Gastrocnemius medialis (tissue), 4 donors: ENCODE data around the gene CACNG1. TPM values are rescaled to one million over a fixed set of nuclear protein-coding genes. Genes with fewer than 3 reads are reported as not detected.

Experiments used
- ATAC-seq, 2 donors: fragments of 150-250 bp; one replicate each; pipeline ENCODE4 v1.9.1; 2016
- DNase-seq, 2 donors: peaks; one replicate each; pipeline ENCODE4 v3.0.0-alpha.2; 2019
- H3K27ac ChIP-seq, 4 donors: fragments of 200-600 bp; sonication (generic); 1 replicate in 1 of 4; 2 replicates in 3 of 4; pipeline ENCODE4 v1.5.1; 2016 to 2018; ENCODE audit warnings: mild to moderate bottlenecking in 2 of 4, moderate library complexity in 1 of 4
- H3K27me3 ChIP-seq, 3 donors: fragments of 200-600 bp; sonication (generic) in 2 of 3; 1 replicate in 1 of 3; 2 replicates in 2 of 3; pipeline versions ENCODE4 v1.5.1 to v1.6.0; 2016 to 2019; ENCODE audit warnings: mild to moderate bottlenecking in 1 of 3, moderate library complexity in 1 of 3
- H3K36me3 ChIP-seq, 2 donors: fragments of 200-600 bp; sonication (generic) in 1 of 2; one replicate each; pipeline ENCODE4 v1.5.1; 2017 to 2018
- H3K4me1 ChIP-seq, 2 donors: fragments of 200-600 bp; sonication (generic) in 1 of 2; one replicate each; pipeline ENCODE4 v1.5.1; 2016 to 2017; ENCODE audit warnings: mild to moderate bottlenecking in 2 of 2
- H3K4me3 ChIP-seq, 4 donors: fragments of 200-600 bp; sonication (generic) in 3 of 4; 1 replicate in 1 of 4; 2 replicates in 3 of 4; pipeline ENCODE4 v1.5.1; 2016 to 2019; ENCODE audit warnings: mild to moderate bottlenecking in 2 of 4
- H3K9me3 ChIP-seq, 3 donors: fragments of 200-600 bp; sonication (generic) in 2 of 3; 1 replicate in 1 of 3; 2 replicates in 2 of 3; pipeline ENCODE4 v1.5.1; 2016 to 2019
- CTCF ChIP-seq, 5 experiments: fragments of 450-650 bp in 3 of 5; fragments of 200-600 bp in 2 of 5; sonication (generic) in 2 of 5; IDR thresholded peaks in 4 of 5; conservative IDR thresholded peaks in 1 of 5; 1 replicate in 4 of 5; 2 replicates in 1 of 5; pipeline ENCODE4 v1.5.1; 2016 to 2019; ENCODE audit warnings: antibody characterized with exemption in 5 of 5, mild to moderate bottlenecking in 3 of 5, moderate library complexity in 3 of 5
- POLR2A ChIP-seq, 2 donors: fragments of 450-650 bp; IDR thresholded peaks; one replicate each; pipeline ENCODE4 v1.6.1; 2017; ENCODE audit warnings: antibody characterized with exemption in 2 of 2, mild to moderate bottlenecking in 2 of 2, moderate library complexity in 2 of 2
- in situ Hi-C, 4 donors: fragments of 200-750 bp; cut with MboI; loops; one replicate each; pipeline versions ENCODE4 v1.15.0 to v1.8.0; 2017; ENCODE audit warnings: low sequenced_read_pairs in 4 of 4
- intact Hi-C: fragments of 100-400 bp; cut with DNase I; formaldehyde crosslinking; loops from one replicate; pipeline ENCODE4 v1.15.1; 2023; ENCODE audit warnings: low total_unique reads
- total RNA-seq, 4 donors: library from RNA; depleted of rRNA; stranded (reverse); fragments of >200 nt; gene quantifications; one replicate each; pipeline versions ENCODE4 v1.1.0 to v1.2.3, GENCODE V29; 2016

The CACNG1 gene
- total RNA-seq, 4 donors from 2014 or later, result 120 to 203 (median 154) TPM

- DNase-seq (peak in 1 of 2 donors; percentile 61), ATAC-seq (peak; percentile 76 to 81)
- Histone ChIP-seq H3K36me3 (no peaks in the 10 kb centered on the region), H3K27ac (peak overlapping the region; percentile 51 to 81 (median 62)), H3K27me3 (no peaks in the 10 kb centered on the region), H3K4me1 (peaks cover 0 to 13% of the 10 kb centered on the region in 2 donors), H3K9me3 (no peaks in the 10 kb centered on the region), H3K4me3 (no peak overlapping the region)
- in situ Hi-C loops, result no loop called here
- intact Hi-C loops, result loop anchor here (1.0 kb wide), 1 partner anchor 21 kb away; no protein-coding TSS in a partner anchor
- no peak for TF ChIP-seq POLR2A (IDR thresholded peaks at IDR 0.05)
- TF ChIP-seq CTCF (IDR thresholded peaks at IDR 0.05 in 4 of 5, conservative IDR thresholded peaks at IDR 0.05 in 1 of 5), result no peak
These were observed 22.5 kb upstream of the CACNG1 start for GRCh38 chr17:67021743-67022450.

GRCh38 chr17:67022451-67022810 lies 21.9 kb upstream of the CACNG1 start:
- Histone ChIP-seq H3K36me3 (no peaks in the 10 kb centered on the region), H3K9me3 (no peaks in the 10 kb centered on the region)
- no peak for ATAC-seq

GRCh38 chr17:67024736-67025135 lies 19.6 kb upstream of the CACNG1 start:
- no peak for ATAC-seq

More at GRCh38 chr17:67022451-67022810, 21.9 kb upstream of the CACNG1 start:
- intact Hi-C loops (loop anchor here (1.0 kb wide), 1 partner anchor 21 kb away; no protein-coding TSS in a partner anchor), in situ Hi-C loops (no loop called here)
- Histone ChIP-seq H3K27me3 (no peaks in the 10 kb centered on the region), H3K27ac (peak overlapping the region; percentile 51 to 81 (median 62)), H3K4me1 (peaks cover 0 to 13% of the 10 kb centered on the region in 2 donors), H3K4me3 (no peak overlapping the region)
- no peak for TF ChIP-seq POLR2A (IDR thresholded peaks at IDR 0.05)
- no peak for TF ChIP-seq CTCF (IDR thresholded peaks at IDR 0.05 in 4 of 5, conservative IDR thresholded peaks at IDR 0.05 in 1 of 5)
- no peak for DNase-seq

DNA sequence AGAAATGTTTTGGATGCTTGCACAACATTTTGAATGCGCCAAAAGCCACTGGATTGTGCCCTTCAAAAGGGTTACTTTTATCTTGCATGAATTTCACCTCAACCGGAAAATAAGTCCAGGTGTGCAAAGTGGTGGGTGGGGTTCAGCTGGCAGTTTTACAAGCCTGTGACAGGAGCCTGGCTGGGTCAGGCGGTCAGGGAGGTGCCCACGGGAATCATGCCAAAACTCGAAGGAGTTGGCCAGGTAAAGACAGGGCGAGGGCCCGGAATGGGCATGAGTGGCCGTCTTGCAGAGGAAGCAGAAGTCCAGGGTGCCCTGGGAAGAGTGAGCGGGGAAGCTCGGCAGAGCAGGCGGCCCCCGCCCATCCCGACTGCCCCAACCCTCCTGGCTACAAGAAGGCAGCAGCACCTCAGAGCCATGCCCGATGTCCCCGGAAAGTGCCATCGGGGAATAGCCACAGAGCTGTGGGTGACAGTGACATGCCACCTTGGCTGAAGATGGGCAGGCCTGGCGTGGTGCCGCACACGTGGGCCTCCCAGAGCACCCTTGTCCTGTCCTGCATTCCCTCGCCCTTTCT lies 19.1 kb upstream of the CACNG1 start:
- H3K27ac ChIP-seq, result no peak overlapping the region
- in situ Hi-C loops, result no loop called here
- no peaks in the 10 kb centered on the region for H3K36me3 ChIP-seq
- DNase-seq (no peak), ATAC-seq (no peak)
- intact Hi-C loops, result no loop called here
- H3K27me3 ChIP-seq, result no peaks in the 10 kb centered on the region
- no peaks in the 10 kb centered on the region for H3K9me3 ChIP-seq
- peaks cover 0 to 13% of the 10 kb centered on the region in 2 donors for H3K4me1 ChIP-seq
- TF ChIP-seq CTCF (IDR thresholded peaks at IDR 0.05 in 4 of 5, conservative IDR thresholded peaks at IDR 0.05 in 1 of 5) (no peak), POLR2A (IDR thresholded peaks at IDR 0.05) (no peak)
- no peak overlapping the region for H3K4me3 ChIP-seq

More at GRCh38 chr17:67024736-67025135, 19.6 kb upstream of the CACNG1 start:
- Histone ChIP-seq H3K4me1 (peaks cover 0 to 13% of the 10 kb centered on the region in 2 donors), H3K27ac (no peak overlapping the region), H3K36me3 (no peaks in the 10 kb centered on the region), H3K4me3 (no peak overlapping the region), H3K9me3 (no peaks in the 10 kb centered on the region), H3K27me3 (no peaks in the 10 kb centered on the region)
- TF ChIP-seq POLR2A (IDR thresholded peaks at IDR 0.05), result no peak
- no peak for TF ChIP-seq CTCF (IDR thresholded peaks at IDR 0.05 in 4 of 5, conservative IDR thresholded peaks at IDR 0.05 in 1 of 5)
- intact Hi-C loops, result no loop called here
- in situ Hi-C loops, result no loop called here
- no peak for DNase-seq
